ENCODE data around the gene MOB1A. TPM values are rescaled to one million over a fixed set of nuclear protein-coding genes. Genes with fewer than 3 reads are reported as not detected.

The MOB1A gene
- total and polyA plus RNA-seq, 2 of the 13 experiments (the other 11 are each of a cell fraction or from before 2014, with no cell fraction given) = 48.2 to 139 TPM

GRCh38 chr2:74110537-74110936 lies 68.1 kb downstream of the MOB1A start:
- POLR2A ChIA-PET = no interaction called here

GRCh38 chr2:74109551-74109950 lies 69.1 kb downstream of the MOB1A start:
- ATAC-seq (no peak), FAIRE-seq (no peak), DNase-seq (ENCODE audit: low spot score) (no peak)
- H3K9ac ChIP-seq (ENCODE audit: insufficient read depth, low read depth, low read length) = no peak overlapping the region
- no peaks in the 10 kb centered on the region for H3K9me3 ChIP-seq (ENCODE audit: low read length)
- H4K20me1 ChIP-seq (ENCODE audit: insufficient read depth, low read length) = no peaks in the 10 kb centered on the region
- intact Hi-C loops (cut with micrococcal nuclease; ENCODE audit: unreplicated experiment) = no loop called here
- POLR2A ChIA-PET = no interaction called here
- H3K27ac ChIP-seq (ENCODE audit: extremely low read length, insufficient read depth, low read length) = no peak overlapping the region
- WGBS (ENCODE audit: low lambda C conversion rate) = 86% methylated on average over 8 of the region's 8 CpGs
- H3K4me3 ChIP-seq (replicated peaks in 1 of 3; ENCODE audit: insufficient read depth in 1 of 3, low read depth in 2 of 3, low read length in 3 of 3) = no peak overlapping the region
- H3K4me2 ChIP-seq (ENCODE audit: low read depth, low read length) = no peak overlapping the region
- no peaks in the 10 kb centered on the region for H3K4me1 ChIP-seq (ENCODE audit: insufficient read depth, low read length)
- H3K27me3 ChIP-seq (ENCODE audit: control insufficient read depth in 1 of 2, insufficient read depth in 2 of 2, low read length in 2 of 2) = no peaks in the 10 kb centered on the region
- CTCF ChIA-PET (ENCODE audit: low intra/inter-chr PET ratio, low total read pairs) = no interaction called here
- no peaks in the 10 kb centered on the region for H3K79me2 ChIP-seq (ENCODE audit: insufficient read depth, low read length)
- H2AFZ ChIP-seq (ENCODE audit: low read length) = no peak overlapping the region
- no peaks in the 10 kb centered on the region; a peak in 1 of 5 replicates for H3K36me3 ChIP-seq (replicated peaks in 1 of 2; ENCODE audit: control insufficient read depth in 1 of 2, insufficient read depth in 2 of 2, low read length in 2 of 2)
- BruUV-seq (replicated peaks) = no TSS peak
- in situ Hi-C loops (cut with HindIII; ENCODE audit: extremely low pct_ligation_motif_present, low pct_unique_long_range_greater_than_20kb) = no loop called here
- TF ChIP-seq ZNF557 (CRISPR knock-in tag; IDR thresholded peaks at IDR 0.05) (no peak), ZFX (CRISPR knock-in tag; IDR thresholded peaks at IDR 0.05; ENCODE audit: low read depth) (no peak), GATAD1 (CRISPR knock-in tag; IDR thresholded peaks at IDR 0.05) (no peak), ZMAT3 (CRISPR knock-in tag; conservative IDR thresholded peaks at IDR 0.05) (no peak), ZNF253 (CRISPR knock-in tag; IDR thresholded peaks at IDR 0.05; ENCODE audit: borderline replicate concordance) (no peak), ZNF124 (CRISPR knock-in tag; IDR thresholded peaks at IDR 0.05) (no peak), NR2F2 (IDR thresholded peaks at IDR 0.05; ENCODE audit: borderline replicate concordance, low read depth) (no peak), NCOA5 (CRISPR knock-in tag; IDR thresholded peaks at IDR 0.05) (no peak), RBAK (CRISPR knock-in tag; IDR thresholded peaks at IDR 0.05) (no peak), AGO2 (optimal IDR thresholded peaks at IDR 0.05; ENCODE audit: low read depth, low read length) (no peak), KLF6 (CRISPR knock-in tag; IDR thresholded peaks at IDR 0.05) (no peak), HNF4A (CRISPR knock-in tag; IDR thresholded peaks at IDR 0.05) (no peak)
- TF ChIP-seq, protein P1, sequence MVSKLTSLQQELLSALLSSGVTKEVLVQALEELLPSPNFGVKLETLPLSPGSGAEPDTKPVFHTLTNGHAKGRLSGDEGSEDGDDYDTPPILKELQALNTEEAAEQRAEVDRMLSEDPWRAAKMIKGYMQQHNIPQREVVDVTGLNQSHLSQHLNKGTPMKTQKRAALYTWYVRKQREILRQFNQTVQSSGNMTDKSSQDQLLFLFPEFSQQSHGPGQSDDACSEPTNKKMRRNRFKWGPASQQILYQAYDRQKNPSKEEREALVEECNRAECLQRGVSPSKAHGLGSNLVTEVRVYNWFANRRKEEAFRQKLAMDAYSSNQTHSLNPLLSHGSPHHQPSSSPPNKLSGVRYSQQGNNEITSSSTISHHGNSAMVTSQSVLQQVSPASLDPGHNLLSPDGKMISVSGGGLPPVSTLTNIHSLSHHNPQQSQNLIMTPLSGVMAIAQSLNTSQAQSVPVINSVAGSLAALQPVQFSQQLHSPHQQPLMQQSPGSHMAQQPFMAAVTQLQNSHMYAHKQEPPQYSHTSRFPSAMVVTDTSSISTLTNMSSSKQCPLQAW (CRISPR knock-in tag; IDR thresholded peaks at IDR 0.05) = no peak

More at GRCh38 chr2:74110537-74110936, 68.1 kb downstream of the MOB1A start:
- FAIRE-seq (no peak), ATAC-seq (peak; percentile 53), DNase-seq (ENCODE audit: low spot score) (no peak)
- no peak overlapping the region for H2AFZ ChIP-seq (ENCODE audit: low read length)
- in situ Hi-C loops (cut with HindIII; ENCODE audit: extremely low pct_ligation_motif_present, low pct_unique_long_range_greater_than_20kb) = no loop called here
- no peak overlapping the region for H3K27ac ChIP-seq (ENCODE audit: extremely low read length, insufficient read depth, low read length)
- H3K9me3 ChIP-seq (ENCODE audit: low read length) = no peaks in the 10 kb centered on the region
- no peaks in the 10 kb centered on the region for H4K20me1 ChIP-seq (ENCODE audit: insufficient read depth, low read length)
- H3K79me2 ChIP-seq (ENCODE audit: insufficient read depth, low read length) = no peaks in the 10 kb centered on the region
- 48% methylated on average over 3 of the region's 3 CpGs for WGBS (ENCODE audit: low lambda C conversion rate)
- no peak overlapping the region for H3K4me3 ChIP-seq (replicated peaks in 1 of 3; ENCODE audit: insufficient read depth in 1 of 3, low read depth in 2 of 3, low read length in 3 of 3)
- CTCF ChIA-PET (ENCODE audit: low intra/inter-chr PET ratio, low total read pairs) = no interaction called here
- no peak overlapping the region for H3K4me2 ChIP-seq (ENCODE audit: low read depth, low read length)
- no peak for TF ChIP-seq ZNF546 (CRISPR knock-in tag; conservative IDR thresholded peaks at IDR 0.05)
- no peak for TF ChIP-seq PLSCR1 (CRISPR knock-in tag; IDR thresholded peaks at IDR 0.05; ENCODE audit: borderline replicate concordance)
- TF ChIP-seq RARA (CRISPR knock-in tag; IDR thresholded peaks at IDR 0.05) = no peak
- TF ChIP-seq ZNF841 (CRISPR knock-in tag; IDR thresholded peaks at IDR 0.05; ENCODE audit: borderline replicate concordance) = no peak
- TF ChIP-seq, protein P2, sequence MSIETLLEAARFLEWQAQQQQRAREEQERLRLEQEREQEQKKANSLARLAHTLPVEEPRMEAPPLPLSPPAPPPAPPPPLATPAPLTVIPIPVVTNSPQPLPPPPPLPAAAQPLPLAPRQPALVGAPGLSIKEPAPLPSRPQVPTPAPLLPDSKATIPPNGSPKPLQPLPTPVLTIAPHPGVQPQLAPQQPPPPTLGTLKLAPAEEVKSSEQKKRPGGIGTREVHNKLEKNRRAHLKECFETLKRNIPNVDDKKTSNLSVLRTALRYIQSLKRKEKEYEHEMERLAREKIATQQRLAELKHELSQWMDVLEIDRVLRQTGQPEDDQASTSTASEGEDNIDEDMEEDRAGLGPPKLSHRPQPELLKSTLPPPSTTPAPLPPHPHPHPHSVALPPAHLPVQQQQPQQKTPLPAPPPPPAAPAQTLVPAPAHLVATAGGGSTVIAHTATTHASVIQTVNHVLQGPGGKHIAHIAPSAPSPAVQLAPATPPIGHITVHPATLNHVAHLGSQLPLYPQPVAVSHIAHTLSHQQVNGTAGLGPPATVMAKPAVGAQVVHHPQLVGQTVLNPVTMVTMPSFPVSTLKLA (IDR thresholded peaks at IDR 0.05) = 0 out of 2 replicates have a peak, but pooled peaks have one; percentile 5
- no peak overlapping the region for H3K9ac ChIP-seq (ENCODE audit: insufficient read depth, low read depth, low read length)
- no peaks in the 10 kb centered on the region for H3K4me1 ChIP-seq (ENCODE audit: insufficient read depth, low read length)
- H3K36me3 ChIP-seq (replicated peaks in 1 of 2; ENCODE audit: control insufficient read depth in 1 of 2, insufficient read depth in 2 of 2, low read length in 2 of 2) = no peaks in the 10 kb centered on the region
- BruUV-seq (replicated peaks) = no TSS peak
- H3K27me3 ChIP-seq (ENCODE audit: control insufficient read depth in 1 of 2, insufficient read depth in 2 of 2, low read length in 2 of 2) = no peaks in the 10 kb centered on the region
- intact Hi-C loops (cut with micrococcal nuclease; ENCODE audit: unreplicated experiment) = no loop called here
